ENCODE results near the gene PRKG1.
A peak's percentile ranks its signal among the peaks of the same experiment; 100 is the strongest.

The PRKG1 gene

GRCh38 chr10:51852297-51852696 is 778.0 kb downstream of the PRKG1 start:
- DNase-seq, result no peak

DNA sequence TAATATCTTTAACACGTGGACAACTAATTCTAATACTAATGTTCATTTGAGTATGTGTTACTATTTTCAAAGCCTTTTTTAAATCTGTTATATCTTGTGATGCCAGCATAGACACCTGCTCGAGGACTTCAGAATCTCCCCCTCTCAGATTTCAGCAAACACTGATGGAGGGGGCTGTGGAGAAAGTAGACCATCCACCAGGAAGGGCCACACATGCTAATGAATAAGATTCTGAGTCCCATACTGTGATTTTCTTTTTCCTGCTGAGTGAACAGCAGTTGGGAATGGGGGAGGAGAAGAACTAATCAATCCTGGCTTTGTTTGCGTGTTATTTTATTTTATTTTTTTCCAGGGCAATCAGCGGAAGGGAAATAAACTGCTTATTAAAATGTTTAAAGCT is 783.0 kb downstream of the PRKG1 start:
- DNase-seq, result no peak

DNA sequence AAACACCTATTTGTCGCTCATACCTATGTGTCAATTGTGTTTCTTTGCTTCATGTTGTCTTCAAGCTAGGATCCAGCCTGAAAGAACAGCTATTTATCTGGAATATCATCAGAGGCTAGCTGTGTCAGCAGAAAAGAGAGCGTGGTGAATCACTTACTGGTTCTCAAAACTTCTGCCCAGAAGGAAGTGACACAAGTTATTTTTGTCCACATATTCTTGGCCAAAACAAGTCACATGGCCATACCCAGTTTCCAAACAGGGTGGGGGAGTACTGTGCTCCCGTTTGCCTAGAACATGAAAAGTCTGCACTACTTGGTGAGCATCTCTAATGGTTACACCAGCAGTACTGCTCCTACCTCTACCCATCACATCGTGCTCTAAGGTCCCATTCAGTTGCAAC is 786.0 kb downstream of the PRKG1 start:
- DNase-seq, result peak; percentile 51 to 71 (median 62)

GRCh38 chr10:51861051-51861450 is 786.8 kb downstream of the PRKG1 start:
- DNase-seq, result no peak

GRCh38 chr10:51861731-51862130 is 787.4 kb downstream of the PRKG1 start:
- DNase-seq, result no peak

- peak in 1 of 4 experiments; percentile 6 for DNase-seq
Measured at GRCh38 chr10:51862149-51862548, 787.9 kb downstream of the PRKG1 start.

GRCh38 chr10:51867956-51868355 is 793.7 kb downstream of the PRKG1 start:
- DNase-seq, result peak in 1 of 4 experiments; percentile 3

GRCh38 chr10:51874131-51874530 is 799.8 kb downstream of the PRKG1 start:
- DNase-seq, result no peak

- DNase-seq, result no peak
Measured at GRCh38 chr10:51875610-51876009, 801.3 kb downstream of the PRKG1 start.

- DNase-seq, result no peak
Measured at GRCh38 chr10:51876503-51876902, 802.2 kb downstream of the PRKG1 start.

DNA sequence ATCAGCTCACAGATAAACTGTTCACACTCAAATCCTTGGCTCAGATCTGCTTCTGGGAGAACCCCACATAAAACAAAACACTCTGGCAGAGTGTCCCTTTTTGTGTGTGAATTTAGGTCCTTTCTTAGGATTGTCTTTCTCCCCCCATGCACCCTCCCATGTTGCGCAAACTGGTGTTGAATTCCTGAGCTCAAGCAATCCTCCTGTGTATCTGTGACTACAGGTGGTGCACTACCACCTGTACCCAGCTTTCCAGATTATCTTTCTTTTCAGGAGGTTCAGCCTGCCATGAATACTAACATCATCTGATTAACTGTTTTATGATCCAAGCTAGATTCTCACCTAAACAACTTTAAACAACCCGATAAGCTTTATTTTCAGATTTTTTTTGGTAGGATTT is 802.7 kb downstream of the PRKG1 start:
- no peak for DNase-seq

- DNase-seq, result no peak
Measured at GRCh38 chr10:51877636-51878035, 803.3 kb downstream of the PRKG1 start.

DNA sequence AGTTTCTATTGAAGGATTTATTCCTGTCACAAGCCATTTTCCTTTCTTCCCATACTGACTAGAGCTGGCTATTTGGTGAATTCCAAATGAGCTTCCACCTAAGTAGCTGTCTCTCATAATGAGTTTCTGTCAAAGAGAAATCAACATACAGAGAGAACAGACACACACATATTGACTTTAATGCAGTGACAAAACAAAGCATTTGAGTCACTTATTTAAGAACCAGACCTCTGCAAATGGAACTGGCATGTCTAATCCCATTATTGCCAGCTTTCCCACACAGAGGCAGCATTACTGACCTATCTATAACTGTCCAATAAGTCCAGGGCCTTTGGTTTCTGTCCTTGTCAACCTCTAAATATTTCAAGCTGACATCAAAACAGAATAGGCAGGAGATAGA is 804.4 kb downstream of the PRKG1 start:
- no peak for DNase-seq

GRCh38 chr10:51879238-51879637 is 805.0 kb downstream of the PRKG1 start:
- DNase-seq, result peak; percentile 19 to 64 (median 32)

DNA sequence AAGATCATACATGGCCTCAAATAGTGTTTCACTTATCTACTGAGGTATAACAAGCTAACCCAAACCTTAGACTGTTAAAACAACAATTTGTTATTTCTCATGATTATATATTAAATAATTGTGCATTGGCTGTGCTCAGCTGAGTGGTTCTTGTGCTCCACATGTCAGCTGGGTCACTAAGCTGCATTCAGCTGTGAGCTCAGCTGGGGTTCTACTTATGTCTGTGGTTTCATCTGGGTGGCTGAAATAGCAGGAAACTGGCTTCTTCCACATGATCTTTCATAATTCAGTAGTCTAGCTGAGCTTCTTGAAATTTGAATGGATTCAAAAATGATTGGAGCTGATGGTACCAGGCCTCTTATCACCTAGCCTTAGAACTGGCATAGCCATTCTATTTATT is 806.9 kb downstream of the PRKG1 start:
- no peak for DNase-seq

DNA sequence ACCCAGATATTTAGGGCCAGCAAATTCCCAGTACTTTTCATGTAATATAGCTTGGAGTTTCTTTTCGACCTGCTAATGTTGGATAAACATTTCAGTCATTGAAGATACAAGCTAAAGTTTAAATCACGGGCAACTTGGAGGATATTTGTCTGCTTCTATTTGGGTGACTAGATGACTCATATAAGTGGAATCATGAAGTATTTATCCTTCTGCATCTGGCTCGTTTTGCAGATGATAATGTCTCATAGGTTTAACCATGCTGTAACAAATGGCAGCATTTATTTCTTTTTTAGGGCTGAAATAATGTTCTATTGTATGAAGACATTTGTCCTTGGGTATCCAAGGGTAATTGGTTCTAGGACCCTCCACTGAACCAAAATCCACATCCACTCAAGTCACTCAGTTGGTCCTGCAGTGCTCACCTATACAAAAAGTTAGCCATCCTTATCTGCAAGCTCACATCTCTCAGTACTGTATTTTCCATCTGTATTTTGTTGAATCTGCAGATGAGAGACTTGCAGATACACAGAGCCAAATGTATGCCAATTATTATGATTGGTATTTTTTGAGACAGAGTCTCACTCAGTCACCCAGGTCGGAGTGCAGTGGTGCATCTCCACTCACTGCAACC is 812.3 kb downstream of the PRKG1 start:
- DNase-seq, result no peak

GRCh38 chr10:51888263-51888662 is 814.0 kb downstream of the PRKG1 start:
- no peak for DNase-seq

DNA sequence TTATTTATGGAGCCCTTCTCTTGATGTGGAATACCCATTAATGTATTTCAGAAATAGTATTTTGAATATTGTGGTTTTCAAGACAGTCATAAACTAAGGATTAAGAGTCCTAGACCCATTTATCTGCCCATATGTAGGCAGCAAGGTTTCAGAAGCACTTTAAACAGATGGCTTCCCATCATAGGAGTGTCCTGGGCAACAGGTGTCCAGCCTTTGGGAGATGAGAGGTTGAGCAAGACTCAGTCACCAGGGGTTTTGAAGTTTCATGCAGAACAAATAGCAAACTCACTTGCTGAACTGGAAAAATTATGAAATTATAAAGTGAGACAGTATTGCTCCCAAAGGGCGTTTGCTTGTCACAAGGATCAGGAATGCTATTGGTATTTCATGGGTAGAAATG is 818.0 kb downstream of the PRKG1 start:
- no peak for DNase-seq

DNA sequence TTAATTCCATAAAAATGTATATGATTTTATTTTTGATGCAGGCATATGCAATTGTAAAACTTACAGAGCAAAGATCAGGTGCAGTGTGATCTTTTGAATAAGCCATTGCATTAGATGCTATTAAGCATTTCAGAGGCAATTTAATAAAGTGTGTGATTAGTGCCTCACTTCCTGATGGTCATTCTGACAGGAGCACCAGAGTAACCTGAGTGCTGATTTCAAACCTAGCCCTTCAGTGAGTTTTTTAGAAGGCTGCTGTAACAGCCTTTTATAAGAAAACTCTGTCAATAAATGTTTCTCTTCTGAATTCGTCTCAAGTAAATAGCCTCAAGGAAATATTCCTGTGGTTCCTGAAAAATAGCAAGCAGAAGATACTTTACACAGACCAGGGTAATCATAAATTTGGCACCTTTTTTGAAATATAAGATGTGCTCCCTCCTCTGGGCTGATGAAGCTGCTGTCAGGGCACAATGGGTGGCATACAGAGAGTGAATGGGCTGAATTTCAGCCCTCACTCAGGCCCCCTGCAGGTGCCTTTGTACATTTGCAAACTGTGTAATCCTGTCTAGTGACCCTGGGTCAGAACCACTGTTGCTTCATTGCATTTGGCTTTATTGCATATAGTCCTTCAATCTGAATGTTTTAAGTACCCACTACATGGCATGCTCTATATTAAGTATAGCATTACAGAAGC is 818.8 kb downstream of the PRKG1 start:
- DNase-seq, result peak; percentile 1 to 24 (median 14)

GRCh38 chr10:51894771-51895578 is 820.7 kb downstream of the PRKG1 start:
- no peak for DNase-seq

- DNase-seq, result no peak
Measured at GRCh38 chr10:51896849-51897248, 822.6 kb downstream of the PRKG1 start.

DNA sequence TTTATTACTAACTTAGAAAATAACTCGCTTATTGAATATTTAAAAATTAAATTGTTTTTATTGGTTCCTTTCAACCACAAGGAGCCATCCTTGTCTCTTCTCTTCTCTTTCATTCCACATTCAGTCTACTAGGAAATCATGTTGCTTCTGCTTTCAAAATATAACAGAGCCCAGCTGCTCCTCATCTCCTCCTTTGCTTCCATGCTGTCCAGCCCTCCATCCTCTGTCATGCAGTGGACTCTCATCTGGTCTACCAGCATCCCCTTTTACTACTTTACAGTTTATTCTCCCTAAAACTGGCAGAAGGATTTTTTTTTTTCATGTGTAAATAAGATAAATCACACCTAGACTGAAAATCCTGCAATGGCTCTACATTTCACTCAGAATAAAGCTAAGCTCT is 823.3 kb downstream of the PRKG1 start:
- no peak for DNase-seq

GRCh38 chr10:51900180-51900579 is 825.9 kb downstream of the PRKG1 start:
- no peak for DNase-seq

DNA sequence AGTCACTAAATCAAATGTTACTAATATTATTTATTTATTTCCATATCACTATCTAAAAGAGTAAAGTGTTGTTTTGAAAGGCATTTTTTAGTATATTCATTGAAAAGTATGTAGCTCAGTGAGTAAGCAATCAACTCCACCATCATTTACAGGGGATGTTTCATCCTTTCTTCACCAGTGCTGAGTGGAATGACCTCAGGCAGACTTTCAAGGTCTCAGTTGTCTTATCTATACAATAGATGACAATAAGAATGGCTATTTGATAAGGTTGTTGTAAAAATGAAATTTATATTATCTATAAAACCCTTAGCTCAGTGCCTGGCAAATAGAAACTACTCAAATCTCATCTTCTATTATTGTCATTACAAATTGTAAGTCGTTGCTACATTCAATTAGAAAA is 829.4 kb downstream of the PRKG1 start:
- DNase-seq, result no peak
